Prostate gland (tissue), 2 donors: ENCODE measurements around the gene GABRG2.

ENCODE experiments used
- POLR2A ChIP-seq: fragments of 450-650 bp; IDR thresholded peaks from one replicate; pipeline ENCODE4 v1.6.1; 2016; ENCODE audit warnings: antibody characterized with exemption, mild to moderate bottlenecking
- TF ChIP-seq, protein P1 (sequence below), 4 experiments: fragments of 200-600 bp in 2 of 4; fragments of 450-650 bp in 2 of 4; sonication (generic) in 2 of 4; IDR thresholded peaks; 1 replicate in 3 of 4; 2 replicates in 1 of 4; pipeline ENCODE4 v1.5.1; 2016 to 2019; ENCODE audit warnings: antibody characterized with exemption in 4 of 4, mild to moderate bottlenecking in 2 of 4, moderate library complexity in 2 of 4

GRCh38 chr5:162068412-162068811 lies 839 bp downstream of the GABRG2 start:
- TF ChIP-seq, protein P1, sequence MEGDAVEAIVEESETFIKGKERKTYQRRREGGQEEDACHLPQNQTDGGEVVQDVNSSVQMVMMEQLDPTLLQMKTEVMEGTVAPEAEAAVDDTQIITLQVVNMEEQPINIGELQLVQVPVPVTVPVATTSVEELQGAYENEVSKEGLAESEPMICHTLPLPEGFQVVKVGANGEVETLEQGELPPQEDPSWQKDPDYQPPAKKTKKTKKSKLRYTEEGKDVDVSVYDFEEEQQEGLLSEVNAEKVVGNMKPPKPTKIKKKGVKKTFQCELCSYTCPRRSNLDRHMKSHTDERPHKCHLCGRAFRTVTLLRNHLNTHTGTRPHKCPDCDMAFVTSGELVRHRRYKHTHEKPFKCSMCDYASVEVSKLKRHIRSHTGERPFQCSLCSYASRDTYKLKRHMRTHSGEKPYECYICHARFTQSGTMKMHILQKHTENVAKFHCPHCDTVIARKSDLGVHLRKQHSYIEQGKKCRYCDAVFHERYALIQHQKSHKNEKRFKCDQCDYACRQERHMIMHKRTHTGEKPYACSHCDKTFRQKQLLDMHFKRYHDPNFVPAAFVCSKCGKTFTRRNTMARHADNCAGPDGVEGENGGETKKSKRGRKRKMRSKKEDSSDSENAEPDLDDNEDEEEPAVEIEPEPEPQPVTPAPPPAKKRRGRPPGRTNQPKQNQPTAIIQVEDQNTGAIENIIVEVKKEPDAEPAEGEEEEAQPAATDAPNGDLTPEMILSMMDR (IDR thresholded peaks at IDR 0.05), result no peak
- TF ChIP-seq POLR2A, result no peak
